ENCODE results near the gene IKZF2. TPM values are rescaled to one million over a fixed set of nuclear protein-coding genes. Genes with fewer than 3 reads are reported as not detected.

IKZF2 gene
- total RNA-seq, 1 donor from 2014 or later, result 9.2 TPM

DNA sequence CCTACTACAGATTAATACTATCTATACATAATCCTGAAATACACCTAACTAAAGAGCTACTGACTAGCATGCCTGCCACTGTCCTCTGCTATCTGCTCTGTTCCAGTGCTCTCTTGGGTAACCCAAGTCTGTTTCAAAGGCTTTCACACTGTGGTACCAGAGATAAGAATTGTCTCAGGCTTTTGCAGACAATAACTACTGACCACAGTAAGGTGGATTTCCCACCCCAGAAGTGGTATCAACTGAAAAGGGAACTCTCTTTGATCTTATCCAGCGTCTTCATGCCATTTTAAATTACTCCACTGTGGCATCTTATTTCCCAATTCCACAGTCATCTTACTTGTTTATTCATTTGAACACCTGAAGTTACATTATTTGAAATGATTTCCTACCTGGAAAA is 190.2 kb downstream of the IKZF2 start:
- Mint-ChIP-seq H3K27me3 (ENCODE audit: low read depth) (no peaks in the 10 kb centered on the region), H3K36me3 (ENCODE audit: low read depth) (peaks cover 6% of the 10 kb centered on the region), H3K4me1 (ENCODE audit: low read depth) (peaks cover 40% of the 10 kb centered on the region), H3K4me3 (ENCODE audit: unreplicated experiment) (no peak overlapping the region), H3K27ac (ENCODE audit: unreplicated experiment) (no peak overlapping the region), H3K9me3 (ENCODE audit: low read depth) (peaks cover 3% of the 10 kb centered on the region)
- TF ChIP-seq, protein P1, sequence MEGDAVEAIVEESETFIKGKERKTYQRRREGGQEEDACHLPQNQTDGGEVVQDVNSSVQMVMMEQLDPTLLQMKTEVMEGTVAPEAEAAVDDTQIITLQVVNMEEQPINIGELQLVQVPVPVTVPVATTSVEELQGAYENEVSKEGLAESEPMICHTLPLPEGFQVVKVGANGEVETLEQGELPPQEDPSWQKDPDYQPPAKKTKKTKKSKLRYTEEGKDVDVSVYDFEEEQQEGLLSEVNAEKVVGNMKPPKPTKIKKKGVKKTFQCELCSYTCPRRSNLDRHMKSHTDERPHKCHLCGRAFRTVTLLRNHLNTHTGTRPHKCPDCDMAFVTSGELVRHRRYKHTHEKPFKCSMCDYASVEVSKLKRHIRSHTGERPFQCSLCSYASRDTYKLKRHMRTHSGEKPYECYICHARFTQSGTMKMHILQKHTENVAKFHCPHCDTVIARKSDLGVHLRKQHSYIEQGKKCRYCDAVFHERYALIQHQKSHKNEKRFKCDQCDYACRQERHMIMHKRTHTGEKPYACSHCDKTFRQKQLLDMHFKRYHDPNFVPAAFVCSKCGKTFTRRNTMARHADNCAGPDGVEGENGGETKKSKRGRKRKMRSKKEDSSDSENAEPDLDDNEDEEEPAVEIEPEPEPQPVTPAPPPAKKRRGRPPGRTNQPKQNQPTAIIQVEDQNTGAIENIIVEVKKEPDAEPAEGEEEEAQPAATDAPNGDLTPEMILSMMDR (IDR thresholded peaks at IDR 0.05), result no peak
- DNase-seq (ENCODE audit: low spot score), result no peak

DNA sequence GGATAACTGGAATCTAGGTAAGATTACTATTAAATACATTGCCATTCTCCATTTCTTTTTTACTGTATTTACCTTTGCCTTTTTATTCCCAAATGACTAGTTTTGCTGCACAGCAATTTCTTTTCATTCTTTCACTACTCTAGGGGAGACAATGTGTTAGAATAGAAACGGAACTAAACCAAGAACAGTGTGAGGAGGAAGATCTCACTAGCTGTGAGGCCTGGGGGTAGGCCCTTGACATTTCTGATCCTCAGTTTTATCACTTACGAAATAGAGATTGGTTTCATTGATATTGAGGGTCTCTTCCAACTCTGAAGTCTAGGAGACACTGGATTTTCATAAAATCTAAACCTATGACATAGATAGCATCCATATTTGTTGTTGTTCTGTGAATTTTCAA is 191.1 kb downstream of the IKZF2 start:
- TF ChIP-seq, protein P1 (IDR thresholded peaks at IDR 0.05), result no peak
- Mint-ChIP-seq H3K9me3 (ENCODE audit: low read depth) (peaks cover 3% of the 10 kb centered on the region), H3K4me3 (ENCODE audit: unreplicated experiment) (no peak overlapping the region), H3K27me3 (ENCODE audit: low read depth) (no peaks in the 10 kb centered on the region), H3K27ac (ENCODE audit: unreplicated experiment) (no peak overlapping the region), H3K36me3 (ENCODE audit: low read depth) (peaks cover 4% of the 10 kb centered on the region), H3K4me1 (ENCODE audit: low read depth) (peaks cover 45% of the 10 kb centered on the region)
- DNase-seq (ENCODE audit: low spot score), result no peak

DNA sequence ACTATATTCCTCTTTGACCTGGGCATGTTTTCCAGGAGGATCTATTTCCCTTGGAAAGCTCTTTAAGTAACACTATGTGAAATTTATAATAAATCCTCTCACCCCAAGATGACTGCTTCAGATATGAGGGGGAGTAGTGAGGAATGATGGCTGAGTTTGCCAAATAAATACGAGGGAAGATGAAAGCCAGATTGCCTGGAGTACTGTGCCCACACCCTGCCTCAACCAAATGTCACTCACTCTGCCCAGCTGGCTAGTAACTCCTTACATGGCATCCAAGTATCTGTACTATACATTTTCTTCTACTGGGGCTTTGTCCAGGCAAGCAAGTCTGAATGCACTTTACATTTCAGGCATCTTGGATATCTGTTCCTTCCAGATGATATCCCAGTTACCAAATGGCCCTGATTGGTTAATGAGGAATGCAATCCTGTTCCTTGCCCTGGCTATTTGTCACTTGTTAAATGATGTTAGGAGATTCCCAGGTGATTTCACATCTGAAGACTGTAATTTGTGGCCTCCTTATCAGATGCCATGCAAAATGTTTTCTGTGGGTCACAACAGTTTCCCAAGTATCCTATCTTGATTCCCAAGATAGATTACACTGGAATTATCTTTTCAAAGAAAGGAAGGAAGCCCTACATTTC is 191.8 kb downstream of the IKZF2 start:
- Mint-ChIP-seq H3K4me1 (ENCODE audit: low read depth) (peaks cover 45% of the 10 kb centered on the region), H3K27ac (ENCODE audit: unreplicated experiment) (no peak overlapping the region), H3K4me3 (ENCODE audit: unreplicated experiment) (no peak overlapping the region), H3K36me3 (ENCODE audit: low read depth) (peaks cover 4% of the 10 kb centered on the region), H3K27me3 (ENCODE audit: low read depth) (no peaks in the 10 kb centered on the region), H3K9me3 (ENCODE audit: low read depth) (peaks cover 5% of the 10 kb centered on the region)
- TF ChIP-seq, protein P1 (IDR thresholded peaks at IDR 0.05), result no peak
- no peak for DNase-seq (ENCODE audit: low spot score)

DNA sequence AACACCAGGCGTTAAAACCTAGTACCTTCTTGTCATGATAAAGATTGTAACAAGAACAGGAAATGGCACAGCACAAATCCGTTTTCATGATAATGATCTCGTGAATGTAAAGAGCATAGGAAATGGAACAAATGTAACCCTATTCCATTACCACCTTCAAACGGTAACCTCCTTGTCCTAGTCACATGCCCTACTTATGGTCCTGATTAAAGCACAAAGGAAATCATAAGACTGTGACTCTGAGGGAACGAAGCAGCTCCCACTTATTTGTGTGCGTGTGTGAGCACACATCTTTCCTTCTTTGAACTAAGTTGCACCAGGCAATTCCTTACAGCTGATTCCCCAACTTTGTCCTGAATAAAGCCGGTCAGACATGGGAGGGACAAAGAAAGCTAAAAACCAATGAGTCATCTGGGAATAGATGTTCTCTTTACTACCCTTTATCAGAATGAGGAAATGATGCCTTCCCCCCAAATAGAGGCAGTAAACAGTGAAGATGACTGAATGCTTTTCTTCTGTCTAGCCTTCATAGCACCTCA is 192.6 kb downstream of the IKZF2 start:
- H3K36me3 Mint-ChIP-seq (ENCODE audit: low read depth), result peaks cover 4% of the 10 kb centered on the region

DNA sequence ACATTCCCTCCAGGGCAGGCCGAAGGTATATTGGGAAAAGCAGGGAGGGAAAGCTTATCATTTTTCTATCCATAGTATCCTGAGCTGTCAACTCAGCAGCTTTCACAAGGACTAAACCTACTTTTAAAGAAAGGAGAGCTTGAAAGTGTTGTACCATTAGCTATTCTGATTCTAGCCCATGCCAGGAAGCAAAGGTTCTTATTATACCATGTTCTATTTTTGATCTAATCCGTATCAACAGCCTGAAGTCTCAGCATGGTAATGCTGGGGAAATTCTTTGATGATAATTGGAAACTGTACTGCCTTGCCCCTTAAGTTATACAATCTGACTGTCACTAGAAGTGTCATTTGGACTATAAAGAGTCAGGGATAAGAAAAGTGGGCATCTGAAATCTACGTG is 193.3 kb downstream of the IKZF2 start:
- H3K27me3 Mint-ChIP-seq (ENCODE audit: low read depth), result no peaks in the 10 kb centered on the region
- TF ChIP-seq, protein P1 (IDR thresholded peaks at IDR 0.05), result no peak
- no peak overlapping the region for H3K27ac Mint-ChIP-seq (ENCODE audit: unreplicated experiment)
- H3K36me3 Mint-ChIP-seq (ENCODE audit: low read depth), result peaks cover 4% of the 10 kb centered on the region
- DNase-seq (ENCODE audit: low spot score), result no peak
- H3K9me3 Mint-ChIP-seq (ENCODE audit: low read depth), result peaks cover 9% of the 10 kb centered on the region
- H3K4me1 Mint-ChIP-seq (ENCODE audit: low read depth), result peaks cover 44% of the 10 kb centered on the region
- H3K4me3 Mint-ChIP-seq (ENCODE audit: unreplicated experiment), result no peak overlapping the region

More for the DNA sequence above, 192.6 kb downstream of the IKZF2 start:
- TF ChIP-seq, protein P1 (IDR thresholded peaks at IDR 0.05), result no peak
- no peak overlapping the region for H3K4me3 Mint-ChIP-seq (ENCODE audit: unreplicated experiment)
- H3K27me3 Mint-ChIP-seq (ENCODE audit: low read depth), result no peaks in the 10 kb centered on the region
- H3K27ac Mint-ChIP-seq (ENCODE audit: unreplicated experiment), result no peak overlapping the region
- H3K9me3 Mint-ChIP-seq (ENCODE audit: low read depth), result peaks cover 9% of the 10 kb centered on the region
- DNase-seq (ENCODE audit: low spot score), result no peak
- peaks cover 45% of the 10 kb centered on the region for H3K4me1 Mint-ChIP-seq (ENCODE audit: low read depth)
